Kidney glomerular epithelial cell (primary cell): ENCODE data around the gene INAFM1.
"Not testable (repeated sequence)": the region's sequence is repeated elsewhere in the genome, so short reads cannot be mapped to it uniquely, and the experiment has no call there.

ENCODE experiments used
- DNase-seq: peaks from one replicate; lab custom pipeline; 2025; lab: John Stamatoyannopoulos, UW

The INAFM1 gene

DNA sequence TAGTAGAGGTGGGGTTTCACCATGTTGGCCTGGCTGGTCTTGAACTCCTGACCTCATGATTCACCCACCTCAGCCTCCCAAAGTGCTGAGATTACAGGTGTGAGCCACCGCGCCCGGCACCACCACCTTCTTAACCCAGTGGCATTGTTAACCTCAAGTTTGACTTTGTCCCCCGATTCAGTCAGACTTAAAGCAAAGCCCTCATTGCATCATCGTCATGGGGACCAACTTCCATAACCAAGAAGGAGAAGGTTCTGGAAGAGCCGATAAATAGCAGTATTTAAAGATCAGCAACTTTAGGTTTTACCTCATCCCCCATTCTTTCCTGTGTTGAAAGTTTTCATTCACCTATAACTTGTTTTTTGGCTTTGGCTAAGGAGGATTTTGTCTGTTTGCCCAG lies 6.7 kb upstream of the INAFM1 start:
- no peak for DNase-seq

DNA sequence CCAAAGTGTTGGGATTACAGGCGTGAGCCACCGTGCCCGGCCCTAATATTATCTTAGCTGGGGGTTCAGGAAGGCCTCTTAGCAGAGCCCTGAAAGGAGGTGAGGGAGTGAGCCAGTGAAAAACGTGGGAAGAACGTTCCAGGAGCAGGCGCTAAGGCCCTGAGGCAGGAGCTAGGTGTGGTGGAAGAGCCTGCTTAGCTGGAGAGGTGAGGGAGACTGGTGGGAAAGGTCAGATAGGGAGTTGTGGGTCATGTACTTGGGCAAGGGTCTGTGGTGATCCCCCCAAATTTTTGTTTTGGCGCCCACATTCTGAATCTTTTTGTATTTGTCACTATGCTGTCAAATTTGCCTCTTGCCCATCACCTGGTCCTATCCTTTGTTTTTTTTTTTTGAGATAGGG lies 5.1 kb upstream of the INAFM1 start:
- DNase-seq: no peak

DNA sequence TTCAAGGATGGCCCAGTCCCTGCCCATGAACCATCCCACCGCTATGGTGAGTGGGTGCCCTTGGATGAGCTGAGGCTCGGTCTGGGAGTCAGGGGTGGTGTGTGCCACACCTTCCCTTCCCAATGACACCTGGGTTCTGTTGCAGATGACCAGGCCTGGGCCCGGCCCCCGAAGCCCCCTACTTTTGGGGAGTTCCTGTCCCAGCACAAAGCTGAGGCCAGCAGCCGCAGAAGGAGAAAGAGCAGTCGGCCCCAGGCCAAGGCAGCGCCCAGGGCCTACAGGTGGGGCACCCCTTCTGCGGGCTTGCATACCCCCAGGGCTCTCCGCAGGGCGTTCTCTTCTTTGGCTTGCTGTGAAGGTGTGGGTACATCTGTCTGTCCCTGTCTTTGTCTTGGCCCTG lies 4.3 kb upstream of the INAFM1 start:
- DNase-seq: no peak

DNA sequence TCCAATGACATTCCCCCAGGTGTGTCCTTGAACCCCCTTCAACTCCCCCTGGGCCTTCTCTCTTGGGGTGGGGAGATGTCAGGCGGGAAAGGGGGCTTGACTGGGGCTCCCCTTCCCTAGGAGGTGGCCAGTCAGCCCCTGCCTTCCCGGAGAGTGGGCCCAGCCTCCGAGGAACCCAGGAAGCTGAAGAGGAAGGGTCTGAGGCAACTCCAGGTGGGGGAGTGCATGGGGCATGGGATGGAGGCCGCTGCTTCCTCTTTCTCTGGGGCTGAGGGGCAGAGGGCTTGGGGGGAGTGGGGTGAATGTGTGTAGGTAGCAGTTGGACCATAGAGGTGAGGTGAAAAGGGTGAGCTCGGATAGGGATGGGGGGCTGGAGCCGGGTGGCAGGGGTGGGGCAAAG lies 2.7 kb upstream of the INAFM1 start:
- DNase-seq: no peak

DNA sequence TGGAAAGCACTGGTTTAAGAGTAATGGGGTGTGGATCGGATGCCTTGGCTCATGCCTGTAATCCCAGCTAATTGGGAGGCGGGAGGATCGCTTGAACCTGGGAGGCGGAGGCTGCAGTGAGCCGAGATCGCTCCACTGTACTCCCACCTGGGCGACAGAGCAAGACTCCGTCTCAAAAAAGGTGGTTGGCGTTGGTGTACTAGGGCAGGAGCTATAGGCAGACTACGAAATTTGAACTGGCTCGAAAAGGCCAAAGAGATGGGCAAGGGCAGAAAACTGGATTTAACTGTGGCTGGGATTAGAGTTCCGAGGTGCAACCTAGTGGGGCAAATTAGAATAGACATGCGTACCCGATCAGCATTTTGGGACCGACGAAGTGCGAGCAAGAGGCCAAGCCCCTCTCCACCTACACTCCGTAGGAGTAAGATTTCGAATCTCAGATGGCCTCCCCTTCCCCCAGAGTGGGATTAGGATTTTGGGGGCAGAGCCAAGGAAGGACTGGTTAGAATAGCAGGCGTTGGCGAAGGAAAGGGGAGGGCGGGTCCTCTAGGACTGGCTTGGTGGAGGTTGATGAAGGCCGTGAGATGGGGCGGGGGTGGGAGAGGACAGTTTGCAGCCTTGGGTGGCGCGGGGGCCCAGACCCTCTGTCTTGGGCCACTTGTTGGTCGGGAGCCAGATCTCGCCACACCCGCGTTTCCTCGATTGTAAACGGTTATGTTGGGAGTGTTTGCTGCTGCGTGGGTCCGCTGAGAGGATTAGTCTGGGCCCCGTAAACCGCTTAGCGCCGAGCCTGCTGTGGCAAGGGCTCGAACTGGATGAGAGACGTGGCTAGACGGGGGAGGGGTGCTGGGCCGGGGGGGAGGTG lies 2.0 kb upstream of the INAFM1 start:
- DNase-seq: no peak

DNA sequence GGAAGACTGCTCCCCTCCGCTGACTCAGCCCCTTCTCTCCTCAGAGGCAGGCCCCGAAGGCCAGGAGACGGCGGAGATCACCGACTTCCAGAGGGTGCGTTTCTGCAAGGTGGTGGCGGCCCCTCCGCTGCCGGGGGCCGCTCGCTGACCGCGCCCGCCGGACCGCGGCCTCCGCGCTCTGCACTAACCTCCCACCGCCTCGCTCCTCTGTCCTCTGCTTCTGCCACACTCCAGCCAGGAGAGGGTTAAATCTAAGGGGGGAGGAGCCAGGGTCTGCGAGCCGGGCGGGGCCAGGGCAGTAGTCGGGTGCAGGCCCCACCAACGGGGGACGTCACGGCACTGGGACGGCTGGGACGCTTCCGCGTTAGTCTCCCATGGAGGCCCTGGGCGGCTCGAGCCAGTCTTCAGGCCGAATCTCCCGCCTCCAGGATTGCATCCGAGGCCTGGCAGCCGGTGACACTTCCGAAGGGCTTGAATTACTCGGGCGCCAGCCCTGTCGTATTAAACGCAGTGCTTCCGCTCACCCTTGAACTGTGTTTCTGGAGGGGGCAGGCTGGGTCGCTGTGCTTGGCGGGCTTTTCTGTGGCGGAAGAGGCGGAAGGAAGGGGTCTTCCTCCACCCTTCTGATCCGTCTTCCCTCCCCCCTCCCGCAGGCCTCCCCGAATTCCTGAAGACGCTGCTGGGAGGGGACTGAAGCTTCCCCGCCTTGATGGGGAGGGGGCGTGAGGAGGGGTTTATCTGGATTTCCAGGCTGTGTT lies 1.2 kb upstream of the INAFM1 start:
- peak; percentile 77 for DNase-seq

DNA sequence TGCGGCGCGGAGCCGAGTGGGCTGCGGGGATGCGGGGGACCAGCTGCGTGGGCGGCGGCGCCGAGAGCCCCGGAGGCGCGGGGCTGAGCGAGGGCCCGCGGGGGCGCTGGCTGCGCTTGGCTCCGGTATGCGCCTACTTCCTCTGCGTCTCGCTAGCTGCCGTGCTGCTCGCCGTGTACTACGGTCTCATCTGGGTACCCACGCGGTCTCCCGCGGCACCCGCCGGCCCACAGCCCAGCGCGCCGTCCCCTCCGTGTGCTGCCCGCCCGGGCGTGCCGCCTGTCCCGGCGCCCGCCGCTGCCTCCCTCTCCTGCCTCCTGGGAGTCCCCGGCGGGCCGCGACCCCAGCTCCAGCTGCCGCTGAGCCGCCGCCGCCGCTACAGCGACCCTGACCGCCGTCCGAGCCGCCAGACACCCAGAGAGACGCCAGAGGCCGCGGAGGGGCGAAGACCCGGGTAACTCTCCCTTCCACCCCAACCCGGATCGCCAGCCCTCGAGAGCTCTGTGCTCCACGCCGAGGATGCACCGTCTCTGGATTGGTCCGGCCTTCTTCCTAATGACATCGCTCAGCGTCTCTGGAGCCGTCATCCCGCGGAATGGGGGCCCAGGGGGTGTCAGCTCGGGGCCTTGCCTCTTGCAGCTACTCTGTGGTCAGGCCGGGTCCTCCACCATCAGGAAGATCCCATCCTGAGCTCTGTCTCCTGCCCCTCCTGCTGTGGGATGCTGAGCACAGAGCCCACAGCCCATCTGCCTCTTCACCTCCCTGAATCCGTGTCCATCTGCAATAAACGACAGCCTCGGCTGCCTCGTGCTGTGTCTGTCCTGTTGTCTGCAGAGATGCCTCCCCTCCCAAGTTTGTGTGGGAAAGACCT lies 441 bp downstream of the INAFM1 start:
- no peak for DNase-seq

DNA sequence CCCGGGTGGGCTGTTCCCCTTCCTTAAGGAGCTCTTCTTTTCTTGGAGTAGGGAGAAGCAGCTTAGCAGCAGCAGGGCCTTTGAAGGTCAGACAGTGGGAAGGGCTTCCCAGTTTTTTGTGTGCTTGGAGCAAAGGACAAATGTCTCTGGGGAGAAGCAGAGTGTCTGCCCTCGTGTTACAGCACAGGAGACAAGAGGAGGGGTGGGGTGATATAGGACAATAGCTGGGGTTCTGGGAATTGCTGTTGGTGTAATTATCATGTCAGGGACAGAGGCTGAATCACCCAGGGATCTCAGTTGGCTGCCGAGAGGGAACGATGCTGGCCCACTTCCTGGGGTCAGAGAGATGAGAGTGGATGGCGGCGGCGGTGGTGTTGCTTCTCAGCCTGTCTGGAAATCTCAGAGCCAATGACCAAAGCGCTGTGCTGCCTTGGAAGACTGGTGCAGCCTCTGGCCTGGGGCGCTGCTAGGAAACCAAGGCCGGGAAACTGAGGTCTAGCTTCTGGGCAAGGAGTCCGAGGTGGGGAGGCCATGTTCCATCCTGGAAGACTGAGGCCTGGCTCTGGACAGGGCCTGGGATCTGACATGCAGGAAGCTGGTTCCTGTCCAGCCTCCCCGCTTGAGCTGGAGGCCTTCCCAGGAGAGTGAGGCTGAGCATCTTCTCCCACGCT lies 1.2 kb downstream of the INAFM1 start:
- DNase-seq: no peak

DNA sequence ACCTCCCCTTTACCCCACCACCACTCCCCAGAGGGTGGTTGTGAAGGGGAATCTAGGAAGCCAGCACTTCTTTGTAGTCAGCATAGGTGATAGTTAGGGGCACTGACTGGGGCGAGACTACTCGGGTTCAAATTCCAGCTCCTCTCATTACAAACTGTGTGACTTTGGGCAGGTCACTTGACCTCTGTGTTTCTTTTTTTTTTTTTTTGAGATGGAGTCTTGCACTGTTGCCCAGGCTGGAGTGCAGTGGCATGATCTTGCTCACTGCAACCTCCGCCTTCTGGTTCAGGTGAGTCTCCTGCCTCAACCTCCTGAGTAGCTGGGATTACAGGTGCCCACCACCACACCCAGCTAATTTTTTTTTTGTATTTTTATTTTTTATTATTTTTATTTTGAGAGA lies 1.8 kb downstream of the INAFM1 start:
- not testable (repeated sequence) for DNase-seq

DNA sequence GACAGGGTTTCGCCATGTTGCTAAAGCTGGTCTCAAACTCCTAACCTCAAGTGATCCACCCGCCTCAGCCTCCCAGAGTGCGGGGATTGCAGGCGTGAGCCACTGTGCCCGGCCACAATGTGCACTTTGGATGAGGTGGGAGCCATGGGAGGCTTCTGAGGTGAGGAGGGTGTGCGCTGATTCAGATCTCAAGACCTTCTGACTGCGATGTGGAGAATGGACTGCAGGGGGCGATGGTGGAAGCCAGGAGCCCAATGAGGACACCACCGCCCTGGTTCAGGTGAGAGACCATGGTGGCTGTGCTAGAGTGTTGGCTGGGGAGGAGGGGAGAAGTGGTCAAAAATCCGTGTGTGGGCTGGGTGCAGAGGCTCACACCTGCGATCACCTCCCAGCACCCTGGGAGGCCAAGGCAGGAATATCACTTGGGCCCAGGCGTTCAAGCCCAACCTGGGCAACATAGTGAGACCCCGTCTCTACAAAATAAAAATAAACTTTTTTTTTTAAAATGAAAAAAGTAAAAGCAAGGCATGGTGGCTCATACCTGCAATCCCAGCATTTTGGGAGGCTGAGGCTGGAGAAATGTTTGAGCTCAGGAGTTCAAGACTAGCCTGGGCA lies 5.6 kb downstream of the INAFM1 start:
- DNase-seq: no peak

DNA sequence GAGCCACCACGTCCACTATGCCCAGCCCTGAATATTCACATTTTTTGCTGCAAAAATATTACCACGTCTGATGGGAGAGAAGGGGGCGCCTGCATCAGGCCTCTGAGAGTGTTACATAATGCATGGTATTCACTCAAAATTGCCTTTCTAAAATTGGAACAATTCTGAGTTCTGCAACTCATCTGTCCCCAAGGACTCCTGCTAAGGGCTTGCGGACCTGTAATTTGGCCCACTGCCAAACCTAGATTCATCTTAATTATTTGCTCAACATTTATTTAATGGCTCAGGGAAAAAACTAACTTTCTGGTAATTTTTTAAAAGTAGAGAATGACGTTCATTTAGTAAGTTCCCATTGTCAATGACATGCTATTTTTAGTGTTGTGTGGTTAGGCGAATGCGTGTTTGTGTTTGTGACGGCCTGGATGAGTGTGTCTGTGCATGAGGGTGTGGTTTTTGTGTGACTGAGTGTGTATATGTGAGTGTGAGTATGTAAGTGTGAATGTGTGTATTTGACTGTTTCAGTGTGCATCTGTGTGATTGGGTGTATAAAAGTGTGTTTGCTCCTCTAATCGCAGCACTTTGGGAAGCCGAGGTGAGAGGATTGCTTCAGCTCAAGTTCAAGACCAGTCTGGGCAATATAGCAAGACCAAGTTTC lies 8.8 kb downstream of the INAFM1 start:
- DNase-seq: no peak

DNA sequence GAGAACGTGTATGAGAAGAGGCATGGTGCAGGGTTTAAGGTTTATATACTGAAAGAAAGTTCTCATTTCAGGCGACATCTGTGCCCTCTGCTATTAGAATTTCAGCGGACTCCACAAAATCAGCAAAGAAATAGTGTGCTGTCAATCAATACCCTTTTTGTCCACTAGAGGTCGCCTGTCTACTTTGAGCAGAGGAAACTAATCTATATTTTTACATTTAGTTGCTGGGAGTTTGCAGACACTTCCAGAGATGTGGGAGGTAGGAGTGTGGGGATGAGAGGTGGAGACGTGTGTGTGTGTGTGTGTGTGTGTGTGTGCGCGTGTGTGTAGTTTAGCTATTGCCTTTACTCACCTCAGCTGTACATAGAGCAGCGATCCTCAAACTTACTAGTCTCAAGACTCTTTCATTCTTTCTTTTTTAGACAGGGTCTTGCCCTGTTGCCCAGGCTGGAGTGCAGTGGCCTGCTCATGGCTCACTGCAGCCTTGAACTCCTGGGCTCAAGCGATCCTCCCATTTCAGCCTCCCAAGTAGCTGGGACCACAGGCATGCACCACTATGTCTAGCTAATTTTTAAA lies 9.7 kb downstream of the INAFM1 start:
- peak; percentile 58 for DNase-seq

DNA sequence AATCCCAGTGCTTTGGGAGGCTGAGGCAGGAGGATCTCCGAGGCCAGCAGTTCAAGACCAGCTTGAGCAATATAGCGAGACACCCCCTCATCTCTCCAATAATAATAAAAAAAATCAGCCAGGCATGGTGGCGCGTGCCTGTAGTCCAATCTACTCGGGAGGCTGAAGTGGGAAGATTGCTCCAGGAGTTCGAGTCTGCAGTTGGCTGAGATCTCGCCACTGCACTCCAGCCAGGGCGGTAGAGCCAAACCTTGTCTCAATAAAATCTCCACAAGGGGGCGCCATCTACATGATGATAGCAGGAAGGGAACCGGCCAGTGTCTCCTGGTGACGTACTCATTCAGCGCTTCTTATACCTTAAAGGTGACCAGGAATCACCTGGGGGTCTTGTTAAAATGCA lies 21.4 kb downstream of the INAFM1 start:
- DNase-seq: peak; percentile 70

DNA sequence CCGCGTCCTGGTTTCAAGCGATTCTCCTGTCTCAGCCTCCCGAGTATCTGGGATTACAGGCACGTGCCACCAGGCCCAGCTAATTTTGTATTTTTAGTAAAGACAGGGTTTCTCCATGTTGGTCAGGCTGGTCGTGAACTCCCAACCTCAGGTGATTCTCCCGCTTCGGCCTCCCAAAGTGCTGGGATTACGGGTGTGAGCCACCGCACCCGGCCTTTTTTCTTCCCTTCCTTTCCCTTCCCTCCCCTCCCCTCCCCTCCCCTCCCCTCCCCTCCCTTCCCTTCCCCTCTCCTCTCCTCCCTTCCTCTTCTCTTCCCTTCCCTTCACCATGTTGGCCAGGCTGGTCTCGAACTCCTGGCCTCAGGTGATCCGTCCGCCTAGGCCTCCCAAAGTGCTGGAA lies 26.2 kb downstream of the INAFM1 start:
- DNase-seq: not testable (repeated sequence)

DNA sequence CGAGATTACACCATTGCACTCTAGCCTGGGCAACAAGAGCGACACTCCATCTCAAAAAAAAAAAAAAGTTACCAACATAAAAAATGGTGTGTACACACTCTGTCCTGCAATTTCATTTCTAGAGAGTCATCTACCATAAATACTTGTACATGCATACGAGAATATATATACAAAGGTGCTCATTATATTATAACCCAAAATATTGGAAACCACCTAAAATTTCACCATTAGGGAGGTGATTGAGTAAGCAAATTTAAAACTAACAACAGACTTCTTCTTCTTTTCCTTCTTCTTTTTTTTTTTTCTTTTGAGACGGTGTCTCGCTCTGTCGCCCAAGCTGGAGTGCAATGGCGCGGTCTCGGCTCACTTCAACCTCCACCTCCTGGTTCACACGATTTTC lies 27.6 kb downstream of the INAFM1 start:
- no peak for DNase-seq

DNA sequence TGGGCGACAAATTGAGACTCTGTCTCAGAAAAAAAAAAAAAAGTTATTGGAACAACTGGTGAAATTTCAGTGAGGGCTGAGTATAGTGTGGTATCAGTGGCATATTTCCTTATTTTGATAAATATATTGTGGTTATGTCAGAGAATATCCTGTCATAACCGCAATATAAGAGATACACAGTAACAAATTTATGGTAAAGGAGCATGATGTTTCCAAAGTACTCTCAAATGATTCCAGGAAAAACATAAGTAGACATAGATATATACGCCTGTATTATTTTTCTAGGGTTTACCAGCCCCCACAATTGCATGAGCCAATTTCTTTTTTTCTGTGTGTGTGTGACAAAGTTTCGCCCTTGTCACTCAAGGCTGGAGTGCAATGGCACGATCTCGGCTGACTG lies 29.3 kb downstream of the INAFM1 start:
- DNase-seq: no peak

DNA sequence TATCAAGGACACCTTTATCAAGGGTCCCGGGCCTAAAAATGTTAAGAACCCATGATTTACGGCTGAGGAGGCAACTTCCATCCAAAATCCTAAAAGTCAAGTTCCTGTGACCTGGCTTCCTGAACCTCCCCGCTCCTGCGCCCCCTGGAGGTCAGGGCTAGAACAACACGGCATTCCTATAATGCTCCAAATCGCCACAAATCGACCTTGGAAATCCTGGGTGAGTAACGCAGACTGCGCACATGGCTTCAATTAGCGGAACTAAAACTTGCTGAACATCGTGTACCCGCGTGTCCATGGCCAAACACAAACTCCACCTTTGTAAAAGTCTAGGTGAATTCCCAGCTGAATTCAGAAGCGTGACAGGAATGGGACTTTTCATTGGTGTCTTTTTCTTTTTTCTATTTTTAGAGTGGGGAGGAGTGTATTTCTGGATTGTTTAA lies 30.6 kb downstream of the INAFM1 start:
- DNase-seq: peak; percentile 50

DNA sequence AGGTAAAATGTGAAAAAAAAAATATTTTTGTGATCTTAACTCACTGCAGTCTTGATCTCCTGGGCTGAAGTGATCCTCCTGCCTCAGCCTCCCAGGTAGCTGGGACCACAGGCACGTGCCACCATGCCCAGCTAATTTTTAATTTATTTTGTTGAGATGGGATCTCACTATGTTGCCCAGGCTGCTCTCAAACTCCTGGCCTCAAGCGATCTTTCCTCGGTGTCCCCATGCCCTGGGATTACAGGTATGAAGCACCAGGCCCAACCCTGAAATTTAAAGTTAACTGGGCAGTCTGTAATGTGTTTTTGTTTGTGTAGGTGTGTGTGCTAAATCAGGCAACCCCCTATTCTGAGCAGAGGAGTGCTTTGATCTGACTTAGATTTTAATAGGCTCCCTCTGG lies 31.6 kb downstream of the INAFM1 start:
- no peak for DNase-seq

DNA sequence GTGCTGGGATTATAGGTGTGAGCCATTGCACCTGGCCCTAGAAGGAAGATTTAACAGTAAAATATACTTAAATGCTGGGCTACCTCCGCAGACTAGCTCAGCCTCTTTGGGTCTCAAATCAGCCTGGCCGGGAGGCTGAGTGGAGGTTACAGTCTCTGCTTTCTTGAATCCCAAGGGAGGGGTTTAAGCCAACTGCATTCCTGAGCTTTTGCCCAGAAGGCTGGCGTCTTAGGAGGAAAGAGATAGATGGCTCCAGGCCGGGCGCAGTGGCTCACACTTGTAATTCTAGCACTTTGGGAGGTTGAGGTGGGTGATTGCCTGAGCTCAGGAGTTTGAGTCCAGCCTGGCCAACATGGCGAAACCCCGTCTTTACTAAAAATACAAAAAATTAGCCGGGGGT lies 34.4 kb downstream of the INAFM1 start:
- DNase-seq: no peak

DNA sequence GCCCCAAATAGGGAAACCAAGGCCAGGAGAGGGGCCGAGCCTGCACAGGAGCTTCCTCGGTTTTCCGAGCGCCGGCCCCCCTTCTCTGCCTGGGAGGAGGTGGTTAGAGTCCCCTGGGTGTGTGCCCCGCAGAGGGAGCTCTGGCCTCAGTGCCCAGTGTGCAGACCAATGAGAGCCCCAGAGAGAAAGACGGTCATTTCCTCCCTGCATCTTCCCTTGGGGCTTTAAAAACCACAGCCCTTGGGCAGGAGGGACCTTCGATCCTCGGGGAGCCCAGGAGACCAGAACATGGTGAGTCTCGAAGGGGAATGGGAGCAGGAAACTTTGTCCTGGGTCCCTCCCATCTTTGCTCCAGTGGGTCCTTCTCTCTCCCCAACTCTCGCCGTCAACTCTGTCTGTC lies 34.9 kb downstream of the INAFM1 start, which contains the start of gene C5AR1:
TSS of gene C5AR1 (plus strand) at position 254 of the 400 bp plus-strand sequence. CDS start at position 289, 35 bp downstream.
- DNase-seq: no peak
